Peyer's patch (tissue), 4 donors: Measurements from ENCODE around the gene CATSPERZ.

Experiments used
- CTCF ChIP-seq, 6 experiments: fragments of 450-650 bp in 4 of 6; fragments of 200-600 bp in 2 of 6; sonication (generic) in 1 of 6; IDR thresholded peaks; one replicate each; pipeline ENCODE4 v1.5.1; 2017 to 2019; ENCODE audit warnings: antibody characterized with exemption in 6 of 6, mild to moderate bottlenecking in 3 of 6, moderate library complexity in 1 of 6
- POLR2A ChIP-seq, 2 donors: fragments of 450-650 bp; IDR thresholded peaks; one replicate each; pipeline ENCODE4 v1.5.1; 2017; ENCODE audit warnings: antibody characterized with exemption in 2 of 2, mild to moderate bottlenecking in 2 of 2, moderate library complexity in 2 of 2

DNA sequence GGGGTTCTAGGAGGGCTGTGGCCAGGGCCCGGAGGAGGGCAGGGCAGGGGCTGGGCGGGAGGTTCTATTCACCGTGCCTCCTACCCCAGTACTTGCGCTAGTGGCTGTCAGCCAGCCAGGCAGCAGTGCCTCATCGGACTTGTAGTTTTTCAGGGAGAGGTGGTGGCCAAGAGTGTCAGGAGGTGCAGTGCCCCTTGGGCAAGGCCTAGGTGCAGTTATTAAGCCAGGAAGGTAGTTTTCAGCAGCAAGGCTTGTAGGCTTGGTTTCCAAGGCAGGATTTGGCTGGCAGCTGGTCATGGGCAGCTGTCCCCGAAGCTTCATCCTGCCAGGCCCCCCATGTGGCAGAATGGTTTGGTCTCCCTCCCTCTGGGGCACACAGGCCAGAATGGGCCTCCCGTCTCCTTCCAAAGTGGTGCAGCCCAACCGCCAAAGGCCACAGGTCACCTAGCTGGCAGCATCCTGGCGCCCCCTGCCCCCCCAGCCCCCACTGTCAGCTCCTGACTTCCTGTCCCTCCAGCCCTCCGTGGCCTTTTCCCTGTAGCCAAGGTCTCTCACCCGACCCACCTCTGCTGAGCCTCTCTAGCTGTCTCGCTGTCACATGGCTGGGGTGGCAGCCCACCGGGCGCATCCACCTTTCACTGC is 48.3 kb downstream of the CATSPERZ start:
- TF ChIP-seq CTCF (IDR thresholded peaks at IDR 0.05) = no peak
- no peak for TF ChIP-seq POLR2A (IDR thresholded peaks at IDR 0.05)
